Neural cell (in vitro differentiated cells): ENCODE measurements around the gene MAGI2. TPM values are rescaled to one million over a fixed set of nuclear protein-coding genes. Genes with fewer than 3 reads are reported as not detected.

Source experiments
- H2AFZ ChIP-seq: fragments of 200-600, 300-800 bp; sonication (generic), shearing (Covaris generic); 2 replicates; pipeline ENCODE4 v1.6.0; 2014; ENCODE audit warnings: low read depth, mild to moderate bottlenecking, antibody characterized with exemption, low read length, moderate library complexity
- H3F3A ChIP-seq: fragments of 200-600 bp; shearing (Covaris generic); 2 replicates; pipeline ENCODE4 v1.6.1; 2016; ENCODE audit warnings: mild to moderate bottlenecking, moderate library complexity, mixed read lengths, antibody characterized with exemption, low read length; ENCODE audit not compliant: insufficient read depth, poor library complexity, severe bottlenecking
- H3K27ac ChIP-seq: fragments of 200-600, 300-800 bp; sonication (generic), shearing (Covaris generic); 2 replicates; pipeline ENCODE4 v1.5.1; 2014; ENCODE audit warnings: mild to moderate bottlenecking, low read length, moderate library complexity
- H3K27me3 ChIP-seq: fragments of 300-800, 200-600 bp; sonication (generic), shearing (Covaris generic); 2 replicates; pipeline ENCODE4 v1.6.0; 2014; ENCODE audit warnings: mild to moderate bottlenecking, low read depth, low read length, moderate library complexity; ENCODE audit not compliant: insufficient read depth
- H3K36me3 ChIP-seq: fragments of 300-800, 200-600 bp; sonication (generic), shearing (Covaris generic); 2 replicates; pipeline ENCODE4 v1.5.1; 2014; ENCODE audit warnings: mild to moderate bottlenecking, antibody characterized with exemption, low read length, moderate library complexity; ENCODE audit not compliant: insufficient read depth
- H3K4me2 ChIP-seq: fragments of 300-800, 200-600 bp; sonication (generic), shearing (Covaris generic); 2 replicates; pipeline ENCODE4 v1.6.0; 2014; ENCODE audit warnings: mild to moderate bottlenecking, low read length
- H3K4me3 ChIP-seq: fragments of 300-800, 200-600 bp; sonication (generic), shearing (Covaris generic); 2 replicates; pipeline ENCODE4 v1.5.1; 2014; ENCODE audit warnings: mild to moderate bottlenecking, low read length, moderate library complexity
- H3K79me2 ChIP-seq: fragments of 200-600 bp; shearing (Covaris generic); replicated peaks from 2 replicates; pipeline ENCODE4 v1.6.0; 2014; ENCODE audit warnings: mild to moderate bottlenecking, low read length, moderate library complexity; ENCODE audit not compliant: insufficient read depth
- H3K9ac ChIP-seq: fragments of 300-800, 200-600 bp; sonication (generic), shearing (Covaris generic); 2 replicates; pipeline ENCODE4 v1.6.1; 2016; ENCODE audit warnings: mild to moderate bottlenecking, low read length, mixed read lengths
- H3K9me2 ChIP-seq: fragments of 200-600 bp; shearing (Covaris generic); 2 replicates; pipeline ENCODE4 v1.6.1; 2016; ENCODE audit warnings: mild to moderate bottlenecking, low read length, mixed read lengths; ENCODE audit not compliant: insufficient read depth
- H3K9me3 ChIP-seq: fragments of 200-600, 300-800 bp; sonication (generic), shearing (Covaris generic); 2 replicates; pipeline ENCODE4 v1.6.1; 2016; ENCODE audit warnings: mild to moderate bottlenecking, mixed run types, low read length, moderate library complexity, mixed read lengths
- H4K20me1 ChIP-seq: fragments of 200-600 bp; shearing (Covaris generic); 2 replicates; pipeline ENCODE4 v1.6.1; 2016; ENCODE audit warnings: mild to moderate bottlenecking, mixed run types; ENCODE audit not compliant: insufficient read depth
- CTCF ChIP-seq: fragments of 450-650 bp; IDR thresholded peaks from 2 replicates; pipeline ENCODE4 v1.5.1; 2014; ENCODE audit warnings: antibody characterized with exemption, mild to moderate bottlenecking, moderate library complexity; ENCODE audit not compliant: poor library complexity, severe bottlenecking
- EP300 ChIP-seq: fragments of 450-650 bp; conservative IDR thresholded peaks from 2 replicates; pipeline ENCODE4 v1.6.1; 2014; ENCODE audit warnings: antibody characterized with exemption, mild to moderate bottlenecking, moderate library complexity; ENCODE audit not compliant: poor library complexity, severe bottlenecking
- EZH2 ChIP-seq: fragments of 200-600, 300-800 bp; shearing (Covaris generic), sonication (generic); IDR thresholded peaks from 2 replicates; pipeline ENCODE4 v1.6.1; 2014; ENCODE audit warnings: antibody characterized with exemption, low read length, borderline replicate concordance, mild to moderate bottlenecking; ENCODE audit not compliant: insufficient read depth, poor library complexity, severe bottlenecking
- MXI1 ChIP-seq: fragments of 450-650 bp; conservative IDR thresholded peaks from 2 replicates; pipeline ENCODE4 v1.6.1; 2014; ENCODE audit warnings: antibody characterized with exemption, mild to moderate bottlenecking; ENCODE audit not compliant: poor library complexity, severe bottlenecking
- POLR2AphosphoS5 ChIP-seq: IDR thresholded peaks from 2 replicates; pipeline ENCODE4 v1.6.1; 2012
- RAD21 ChIP-seq: fragments of 450-650 bp; conservative IDR thresholded peaks from 2 replicates; pipeline ENCODE4 v1.6.1; 2014; ENCODE audit warnings: antibody characterized with exemption, mild to moderate bottlenecking, moderate library complexity
- REST ChIP-seq: IDR thresholded peaks from 2 replicates; pipeline ENCODE4 v1.6.1; 2012; ENCODE audit warnings: borderline replicate concordance
- SMC3 ChIP-seq: fragments of 450-650 bp; conservative IDR thresholded peaks from 2 replicates; pipeline ENCODE4 v1.6.1; 2014; ENCODE audit warnings: antibody characterized with exemption, mild to moderate bottlenecking, moderate library complexity; ENCODE audit not compliant: poor library complexity
- TAF1 ChIP-seq: IDR thresholded peaks from 2 replicates; pipeline ENCODE4 v1.6.1; 2012; ENCODE audit warnings: low read depth
- polyA plus RNA-seq: library from polyadenylated mRNA; depleted of rRNA; stranded (reverse); fragments of >200 nt; gene quantifications from 2 replicates; pipeline ENCODE4 v1.2.3, GENCODE V29; 2014

The MAGI2 gene
- polyA plus RNA-seq, 1 donor from 2014 or later, result 19.3 TPM

GRCh38 chr7:78487464-78487863 lies 966.0 kb downstream of the MAGI2 start:
- peaks cover 4% of the 10 kb centered on the region for H3K36me3 ChIP-seq
- H3K9ac ChIP-seq, result no peak overlapping the region
- H3F3A ChIP-seq, result no peaks in the 10 kb centered on the region
- no peaks in the 10 kb centered on the region for H3K9me2 ChIP-seq
- H3K4me3 ChIP-seq, result no peak overlapping the region
- no peaks in the 10 kb centered on the region for H3K79me2 ChIP-seq
- H2AFZ ChIP-seq, result no peak overlapping the region
- H3K27ac ChIP-seq, result no peak overlapping the region
- TF ChIP-seq TAF1 (no peak), POLR2AphosphoS5 (no peak), EZH2 (no peak), CTCF (no peak), SMC3 (no peak), REST (no peak), EP300 (no peak), RAD21 (no peak), MXI1 (no peak)
- no peaks in the 10 kb centered on the region for H3K27me3 ChIP-seq
- H3K4me2 ChIP-seq, result no peak overlapping the region
- no peaks in the 10 kb centered on the region for H4K20me1 ChIP-seq
- no peaks in the 10 kb centered on the region for H3K9me3 ChIP-seq

- no peaks in the 10 kb centered on the region for H3K9me2 ChIP-seq
- no peaks in the 10 kb centered on the region for H3K36me3 ChIP-seq
- H2AFZ ChIP-seq, result no peak overlapping the region
- no peak overlapping the region for H3K4me3 ChIP-seq
- no peak overlapping the region for H3K27ac ChIP-seq
- no peaks in the 10 kb centered on the region for H3K27me3 ChIP-seq
- no peaks in the 10 kb centered on the region for H3K79me2 ChIP-seq
- no peak overlapping the region for H3K4me2 ChIP-seq
- H3F3A ChIP-seq, result no peaks in the 10 kb centered on the region
- no peaks in the 10 kb centered on the region for H4K20me1 ChIP-seq
- H3K9ac ChIP-seq, result no peak overlapping the region
- no peaks in the 10 kb centered on the region for H3K9me3 ChIP-seq
- TF ChIP-seq SMC3 (no peak), EZH2 (no peak), CTCF (no peak)
Measured at GRCh38 chr7:78479348-78479747, 974.1 kb downstream of the MAGI2 start.
